ENCODE data around the gene NAB2.

The NAB2 gene

GRCh38 chr12:57091638-57092528 lies 3.0 kb downstream of the NAB2 start:
- TF ChIP-seq POLR2AphosphoS5 (IDR thresholded peaks at IDR 0.05; ENCODE audit: low read depth, low read length) (no peak), TAF1 (IDR thresholded peaks at IDR 0.05; ENCODE audit: low read depth, low read length) (no peak), POU2F2 (IDR thresholded peaks at IDR 0.05; ENCODE audit: low read depth, low read length) (no peak), POLR2A (IDR thresholded peaks at IDR 0.05; ENCODE audit: low read depth, low read length) (no peak), SPI1 (IDR thresholded peaks at IDR 0.05; ENCODE audit: low read depth, low read length) (no peak), PAX5 (IDR thresholded peaks at IDR 0.05; ENCODE audit: insufficient read depth, low read length, severe bottlenecking) (no peak)
- no peak for FAIRE-seq
- no peak for DNase-seq (ENCODE audit: insufficient read length, low spot score)

- TF ChIP-seq POLR2AphosphoS5 (IDR thresholded peaks at IDR 0.05; ENCODE audit: low read depth, low read length): no peak
- TF ChIP-seq POLR2A (IDR thresholded peaks at IDR 0.05; ENCODE audit: low read depth, low read length): peak; percentile 20; the same call in 1 of the 2 replicates
- DNase-seq (ENCODE audit: insufficient read length, low spot score): no peak
- no peak for FAIRE-seq
Observed at GRCh38 chr12:57092529-57092862, 3.6 kb downstream of the NAB2 start.

- no peak for DNase-seq (ENCODE audit: insufficient read length, low spot score)
- TF ChIP-seq PAX5 (IDR thresholded peaks at IDR 0.05; ENCODE audit: insufficient read depth, low read length, severe bottlenecking): no peak
- no peak for TF ChIP-seq POLR2AphosphoS5 (IDR thresholded peaks at IDR 0.05; ENCODE audit: low read depth, low read length)
- TF ChIP-seq POU2F2 (IDR thresholded peaks at IDR 0.05; ENCODE audit: low read depth, low read length): no peak
- TF ChIP-seq POLR2A (IDR thresholded peaks at IDR 0.05; ENCODE audit: low read depth, low read length): no peak
- no peak for TF ChIP-seq TAF1 (IDR thresholded peaks at IDR 0.05; ENCODE audit: low read depth, low read length)
- TF ChIP-seq SPI1 (IDR thresholded peaks at IDR 0.05; ENCODE audit: low read depth, low read length): no peak
- FAIRE-seq: no peak
Observed at GRCh38 chr12:57092876-57093414, 4.0 kb downstream of the NAB2 start.

DNA sequence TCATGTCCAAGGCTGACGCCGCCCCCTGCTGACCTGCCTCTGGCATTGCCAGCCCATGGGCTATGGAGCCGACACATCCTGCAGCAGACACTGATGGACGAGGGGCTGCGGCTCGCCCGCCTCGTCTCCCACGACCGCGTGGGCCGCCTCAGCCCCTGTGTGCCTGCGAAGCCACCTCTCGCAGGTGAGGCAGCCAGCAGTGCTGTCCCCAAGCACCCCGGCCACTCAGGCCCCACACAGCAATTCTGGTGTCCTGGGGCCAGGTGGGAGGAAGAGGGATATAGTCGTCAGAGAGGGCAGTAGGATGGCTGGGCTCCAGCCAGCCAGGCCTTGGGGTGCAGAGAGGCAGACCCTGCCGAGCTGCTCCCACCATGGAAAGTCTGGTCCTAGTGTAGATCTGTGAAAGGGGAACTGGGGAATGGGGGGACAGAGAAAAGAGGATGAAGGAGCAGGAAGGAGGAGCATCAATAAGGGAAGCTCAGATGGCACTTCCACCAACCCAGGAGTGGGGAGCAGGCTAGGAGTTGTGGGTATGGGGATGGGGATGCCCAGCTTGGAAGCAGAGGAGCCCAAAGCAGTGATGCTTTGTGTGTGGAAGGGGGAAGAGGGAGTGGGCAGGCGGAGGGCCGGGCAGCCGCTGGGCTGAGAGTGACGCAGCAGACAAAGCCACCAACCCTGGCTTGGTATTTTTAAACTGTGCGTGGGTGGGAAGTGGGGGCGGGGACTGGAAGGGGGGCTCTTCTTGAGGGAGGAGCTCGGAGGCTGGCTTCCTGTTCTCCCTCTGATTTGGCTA lies 4.7 kb downstream of the NAB2 start:
- DNase-seq (ENCODE audit: insufficient read length, low spot score): peak; percentile 86
- FAIRE-seq: peak; percentile 98

GRCh38 chr12:57094208-57095160 lies 5.6 kb downstream of the NAB2 start:
- FAIRE-seq: no peak
- no peak for DNase-seq (ENCODE audit: insufficient read length, low spot score)
- peak; percentile 56; the same call in 1 of the 2 replicates for TF ChIP-seq POLR2A (IDR thresholded peaks at IDR 0.05; ENCODE audit: low read depth, low read length)
- TF ChIP-seq SPI1 (IDR thresholded peaks at IDR 0.05; ENCODE audit: low read depth, low read length): no peak
- no peak for TF ChIP-seq TAF1 (IDR thresholded peaks at IDR 0.05; ENCODE audit: low read depth, low read length)
- TF ChIP-seq POU2F2 (IDR thresholded peaks at IDR 0.05; ENCODE audit: low read depth, low read length): no peak
- no peak for TF ChIP-seq PAX5 (IDR thresholded peaks at IDR 0.05; ENCODE audit: insufficient read depth, low read length, severe bottlenecking)
- peak; percentile 73 for TF ChIP-seq POLR2AphosphoS5 (IDR thresholded peaks at IDR 0.05; ENCODE audit: low read depth, low read length)

More for the DNA sequence above, 4.7 kb downstream of the NAB2 start:
- peak; percentile 62 for TF ChIP-seq POLR2A (IDR thresholded peaks at IDR 0.05; ENCODE audit: low read depth, low read length)
- 0 out of 2 replicates have a peak, but pooled peaks have one; percentile 64 for TF ChIP-seq TAF1 (IDR thresholded peaks at IDR 0.05; ENCODE audit: low read depth, low read length)
- TF ChIP-seq POLR2AphosphoS5 (IDR thresholded peaks at IDR 0.05; ENCODE audit: low read depth, low read length): no peak; the same call in 1 of the 2 replicates
- peak; percentile 59 for TF ChIP-seq SPI1 (IDR thresholded peaks at IDR 0.05; ENCODE audit: low read depth, low read length)
- peak; percentile 42; the same call in 1 of the 2 replicates for TF ChIP-seq POU2F2 (IDR thresholded peaks at IDR 0.05; ENCODE audit: low read depth, low read length)

GRCh38 chr12:57095440-57095839 lies 6.5 kb downstream of the NAB2 start:
- DNase-seq (ENCODE audit: insufficient read length, low spot score): no peak
- no peak for FAIRE-seq
- no peak for TF ChIP-seq POLR2AphosphoS5 (IDR thresholded peaks at IDR 0.05; ENCODE audit: low read depth, low read length)
- TF ChIP-seq POLR2A (IDR thresholded peaks at IDR 0.05; ENCODE audit: low read depth, low read length): no peak
- TF ChIP-seq SPI1 (IDR thresholded peaks at IDR 0.05; ENCODE audit: low read depth, low read length): no peak
- no peak for TF ChIP-seq POU2F2 (IDR thresholded peaks at IDR 0.05; ENCODE audit: low read depth, low read length)
- TF ChIP-seq PAX5 (IDR thresholded peaks at IDR 0.05; ENCODE audit: insufficient read depth, low read length, severe bottlenecking): no peak
- no peak for TF ChIP-seq TAF1 (IDR thresholded peaks at IDR 0.05; ENCODE audit: low read depth, low read length)

DNA sequence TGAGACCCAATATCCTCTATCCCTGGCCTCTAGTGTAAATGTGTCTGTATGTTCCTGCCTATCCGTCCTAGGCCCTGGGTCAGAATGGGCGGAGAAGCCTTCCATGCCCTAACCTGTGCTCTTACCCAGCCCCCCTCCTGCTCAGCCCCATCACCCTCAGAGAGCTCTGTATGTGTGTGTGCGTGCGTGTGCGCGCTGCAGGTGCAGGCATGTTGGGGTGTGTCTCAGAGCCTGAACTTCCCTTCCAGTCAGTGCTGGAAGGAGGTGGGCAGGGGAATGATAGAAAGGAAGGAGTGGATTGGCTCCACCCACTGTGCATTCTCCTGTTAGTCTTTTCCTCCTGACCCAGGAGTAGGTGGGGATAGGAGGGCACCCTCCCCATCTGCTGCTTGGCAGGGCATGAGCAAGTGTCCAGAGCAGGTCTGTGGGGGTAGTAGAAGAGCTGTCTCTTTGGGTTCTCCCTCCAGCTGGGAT lies 7.2 kb downstream of the NAB2 start:
- DNase-seq (ENCODE audit: insufficient read length, low spot score) (no peak), FAIRE-seq (no peak)
- TF ChIP-seq POU2F2 (IDR thresholded peaks at IDR 0.05; ENCODE audit: low read depth, low read length) (no peak), POLR2A (IDR thresholded peaks at IDR 0.05; ENCODE audit: low read depth, low read length) (no peak), TAF1 (IDR thresholded peaks at IDR 0.05; ENCODE audit: low read depth, low read length) (no peak), PAX5 (IDR thresholded peaks at IDR 0.05; ENCODE audit: insufficient read depth, low read length, severe bottlenecking) (no peak), POLR2AphosphoS5 (IDR thresholded peaks at IDR 0.05; ENCODE audit: low read depth, low read length) (no peak), SPI1 (IDR thresholded peaks at IDR 0.05; ENCODE audit: low read depth, low read length) (no peak)

DNA sequence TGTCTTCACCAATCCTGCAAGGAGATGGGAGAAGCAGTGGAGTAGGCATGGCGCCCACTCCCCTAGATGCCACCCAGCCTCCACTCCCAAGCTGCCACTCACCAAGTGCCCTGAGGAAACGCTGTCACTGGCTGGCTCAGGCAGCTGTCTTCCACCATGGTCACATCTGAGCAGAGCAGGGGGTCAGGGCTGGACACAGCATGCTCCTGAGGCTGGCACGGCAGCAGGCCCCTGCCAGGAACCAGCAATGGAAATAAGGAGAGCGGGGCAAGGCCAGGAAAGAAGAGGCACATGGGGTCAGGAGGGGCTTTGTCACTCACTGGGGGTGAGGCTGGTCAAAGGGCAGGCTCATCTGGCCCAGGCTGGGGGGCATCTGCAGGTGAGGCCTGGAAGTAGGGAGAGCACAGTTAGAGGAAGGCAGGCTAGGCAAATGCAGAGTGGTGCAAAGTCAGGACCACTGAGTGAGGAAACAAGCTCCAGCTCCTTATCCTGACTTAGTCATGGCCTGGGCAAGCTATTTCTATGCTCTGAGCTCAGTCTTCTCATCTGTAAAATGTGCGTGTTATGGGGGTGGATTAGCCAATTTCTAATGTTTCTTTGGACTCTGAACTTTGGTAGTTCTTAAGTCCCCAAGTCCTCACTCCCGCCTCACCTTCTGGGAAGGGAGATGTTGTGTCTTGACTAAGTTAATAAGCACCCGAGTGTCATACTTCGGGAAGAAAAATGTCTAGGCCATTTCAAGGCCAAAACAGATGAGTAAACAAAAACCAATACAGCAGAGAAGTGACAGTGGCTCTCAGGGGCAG lies 8.0 kb downstream of the NAB2 start:
- no peak for FAIRE-seq
- no peak for DNase-seq (ENCODE audit: insufficient read length, low spot score)
- TF ChIP-seq TAF1 (IDR thresholded peaks at IDR 0.05; ENCODE audit: low read depth, low read length): no peak
- TF ChIP-seq POLR2A (IDR thresholded peaks at IDR 0.05; ENCODE audit: low read depth, low read length): no peak
- TF ChIP-seq SPI1 (IDR thresholded peaks at IDR 0.05; ENCODE audit: low read depth, low read length): no peak
- no peak for TF ChIP-seq POLR2AphosphoS5 (IDR thresholded peaks at IDR 0.05; ENCODE audit: low read depth, low read length)
- no peak for TF ChIP-seq POU2F2 (IDR thresholded peaks at IDR 0.05; ENCODE audit: low read depth, low read length)
- TF ChIP-seq PAX5 (IDR thresholded peaks at IDR 0.05; ENCODE audit: insufficient read depth, low read length, severe bottlenecking): no peak
